Measurements from ENCODE around the gene IL26. TPM values are rescaled to one million over a fixed set of nuclear protein-coding genes. Genes with fewer than 3 reads are reported as not detected.

The IL26 gene
- polyA plus RNA-seq, 2 of the 4 experiments (the other 2 are of a cell fraction): not detected

GRCh38 chr12:68234140-68234539 lies 8.5 kb upstream of the IL26 start:
- no peak for ATAC-seq
- ChIA-PET POLR2A (no interaction called here), CTCF (interaction anchor here (1.1 to 4.2 kb wide), 2 partner anchors 11 to 83 kb away, joined by 5 to 34 read pairs; no protein-coding TSS in a partner anchor)
- no peak for FAIRE-seq
- DNase-seq (ENCODE audit: low read depth in 1 of 2, low spot score in 1 of 2): no peak
- Histone ChIP-seq H3K27ac (no peak overlapping the region), H3K9me3 (no peaks in the 10 kb centered on the region), H3K4me1 (peaks cover 4% of the 10 kb centered on the region; the same call in 2 of the 3 replicates), H3K4me2 (no peak overlapping the region), H3K4me3 (no peak overlapping the region)
- TF ChIP-seq CBX2 (IDR thresholded peaks at IDR 0.05; ENCODE audit: borderline replicate concordance, low read depth): no peak
- no peak for TF ChIP-seq BHLHE40 (IDR thresholded peaks at IDR 0.05; ENCODE audit: low read depth, low read length)
- TF ChIP-seq HES2 (IDR thresholded peaks at IDR 0.05): no peak
- no peak for TF ChIP-seq ZNF302 (CRISPR knock-in tag; IDR thresholded peaks at IDR 0.05)
- TF ChIP-seq FOSB (CRISPR knock-in tag; IDR thresholded peaks at IDR 0.05): no peak
- TF ChIP-seq MYC (IDR thresholded peaks at IDR 0.05; ENCODE audit: borderline replicate concordance, low read length): no peak
- TF ChIP-seq NR3C1 (IDR thresholded peaks at IDR 0.05): no peak
- TF ChIP-seq, protein P1, sequence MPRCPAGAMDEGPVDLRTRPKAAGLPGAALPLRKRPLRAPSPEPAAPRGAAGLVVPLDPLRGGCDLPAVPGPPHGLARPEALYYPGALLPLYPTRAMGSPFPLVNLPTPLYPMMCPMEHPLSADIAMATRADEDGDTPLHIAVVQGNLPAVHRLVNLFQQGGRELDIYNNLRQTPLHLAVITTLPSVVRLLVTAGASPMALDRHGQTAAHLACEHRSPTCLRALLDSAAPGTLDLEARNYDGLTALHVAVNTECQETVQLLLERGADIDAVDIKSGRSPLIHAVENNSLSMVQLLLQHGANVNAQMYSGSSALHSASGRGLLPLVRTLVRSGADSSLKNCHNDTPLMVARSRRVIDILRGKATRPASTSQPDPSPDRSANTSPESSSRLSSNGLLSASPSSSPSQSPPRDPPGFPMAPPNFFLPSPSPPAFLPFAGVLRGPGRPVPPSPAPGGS (IDR thresholded peaks at IDR 0.05): no peak
- no peak for TF ChIP-seq ESRRA (IDR thresholded peaks at IDR 0.05; ENCODE audit: borderline replicate concordance, low read length)
- TF ChIP-seq FOXS1 (CRISPR knock-in tag; IDR thresholded peaks at IDR 0.05): no peak
- TF ChIP-seq FOSL2 (IDR thresholded peaks at IDR 0.05): no peak
- TF ChIP-seq FOSL2 (CRISPR knock-in tag; IDR thresholded peaks at IDR 0.05): no peak
- TF ChIP-seq HMGXB4 (CRISPR knock-in tag; IDR thresholded peaks at IDR 0.05; ENCODE audit: borderline replicate concordance): no peak
- TF ChIP-seq EHMT2 (IDR thresholded peaks at IDR 0.05; ENCODE audit: low read depth): no peak
- TF ChIP-seq HOXA7 (CRISPR knock-in tag; IDR thresholded peaks at IDR 0.05): no peak
- no peak for TF ChIP-seq CTCF (IDR thresholded peaks at IDR 0.05)
- WGBS (ENCODE audit: missing lambda C conversion rate): 56% methylated on average over 2 of the region's 2 CpGs

DNA sequence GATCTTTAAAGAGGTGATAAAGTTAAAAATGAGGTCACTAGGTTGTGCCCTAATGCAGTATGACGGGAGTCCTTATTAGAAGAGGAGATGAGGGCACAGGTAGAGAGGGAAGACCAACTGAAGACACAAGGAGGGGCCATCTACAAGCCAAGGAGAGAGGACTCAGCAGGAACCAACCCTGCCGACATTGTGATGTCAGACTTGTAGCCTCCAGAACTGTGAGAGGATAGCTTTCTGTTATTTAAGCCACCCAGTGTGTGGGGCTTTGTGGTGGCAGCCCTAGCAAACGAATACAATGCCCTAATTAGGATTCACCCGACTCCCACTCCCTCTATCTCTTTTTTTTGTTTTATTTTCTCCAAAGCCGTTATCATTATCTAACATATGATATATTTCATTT lies 7.9 kb upstream of the IL26 start:
- POLR2A ChIA-PET: no interaction called here
- Histone ChIP-seq H3K27ac (no peak overlapping the region), H3K4me1 (peaks cover 4% of the 10 kb centered on the region; the same call in 2 of the 3 replicates), H3K4me3 (no peak overlapping the region), H3K9me3 (no peaks in the 10 kb centered on the region), H3K4me2 (no peak overlapping the region)
- TF ChIP-seq MAFK (IDR thresholded peaks at IDR 0.05; ENCODE audit: partially characterized antibody) (no peak), ZNF302 (CRISPR knock-in tag; IDR thresholded peaks at IDR 0.05) (no peak), CBX2 (IDR thresholded peaks at IDR 0.05; ENCODE audit: borderline replicate concordance, low read depth) (no peak), NFE2L2 (conservative IDR thresholded peaks at IDR 0.05; ENCODE audit: low read length) (no peak), ATOH8 (CRISPR knock-in tag; IDR thresholded peaks at IDR 0.05; ENCODE audit: low read depth) (no peak), POLR2AphosphoS2 (conservative IDR thresholded peaks at IDR 0.05; ENCODE audit: low read length) (no peak), HES2 (IDR thresholded peaks at IDR 0.05) (no peak), FOXS1 (CRISPR knock-in tag; IDR thresholded peaks at IDR 0.05) (no peak), KDM5A (IDR thresholded peaks at IDR 0.05) (no peak), SREBF2 (IDR thresholded peaks at IDR 0.05) (no peak), FOSB (CRISPR knock-in tag; IDR thresholded peaks at IDR 0.05) (no peak), CEBPB (IDR thresholded peaks at IDR 0.05) (no peak), CBX8 (IDR thresholded peaks at IDR 0.05) (no peak), FOSL2 (IDR thresholded peaks at IDR 0.05) (no peak), FOSL2 (CRISPR knock-in tag; IDR thresholded peaks at IDR 0.05) (no peak), NPAS2 (CRISPR knock-in tag; IDR thresholded peaks at IDR 0.05; ENCODE audit: borderline replicate concordance) (no peak)
- TF ChIP-seq, protein P1 (IDR thresholded peaks at IDR 0.05): no peak
- FAIRE-seq: no peak
- 41% methylated on average over 5 of the region's 5 CpGs for WGBS (ENCODE audit: missing lambda C conversion rate)
- no peak for DNase-seq (ENCODE audit: low read depth in 1 of 2, low spot score in 1 of 2)
- no peak for ATAC-seq
- CTCF ChIA-PET: interaction anchor here (1.1 to 4.2 kb wide), 2 partner anchors 10 to 84 kb away, joined by 5 to 34 read pairs; no protein-coding TSS in a partner anchor

Measured in A549 (cell line).